HEK293 (cell line): ENCODE data around the gene PTP4A1.

Source experiments
- CTCF ChIA-PET: fragments of 350-600 bp; formaldehyde crosslinking; extraction: SDS; loops from one replicate; lab custom pipeline; 2021; ENCODE audit warnings: antibody characterized with exemption; lab: Yijun Ruan, JAX
- POLR2A ChIA-PET: fragments of 300-600 bp; formaldehyde crosslinking; extraction: SDS; loops from one replicate; lab custom pipeline; 2020; ENCODE audit warnings: antibody characterized with exemption, inconsistent platforms; lab: Yijun Ruan, JAX
- H3K27ac ChIP-seq: fragments of 200-500 bp; sonication (Bioruptor generic); 2 replicates; pipeline ENCODE4 v1.5.1; 2014; ENCODE audit warnings: low read depth, low read length, control low read depth, inconsistent platforms; ENCODE audit errors: extremely low read depth
- H3K36me3 ChIP-seq, 2 experiments: fragments of 200-500 bp in 1 of 2; sonication (Bioruptor generic) in 1 of 2; 1 replicate in 1 of 2; 2 replicates in 1 of 2; pipeline ENCODE4 v1.5.1; 2014 to 2017; ENCODE audit warnings: inconsistent platforms in 2 of 2, low read length in 2 of 2; ENCODE audit not compliant: control insufficient read depth in 2 of 2, insufficient read depth in 1 of 2
- H3K4me1 ChIP-seq: fragments of 200-500 bp; sonication (Bioruptor generic); 2 replicates; pipeline ENCODE4 v1.5.1; 2014; ENCODE audit warnings: mild to moderate bottlenecking, low read length, inconsistent platforms; ENCODE audit not compliant: control insufficient read depth, insufficient read depth
- H3K4me3 ChIP-seq: 2 replicates; pipeline ENCODE4 v1.5.1; 2011; ENCODE audit warnings: low read depth, mild to moderate bottlenecking, control low read depth, low read length, moderate library complexity
- H3K9me3 ChIP-seq: fragments of 200-500 bp; sonication (Bioruptor generic); 2 replicates; pipeline ENCODE4 v1.5.1; 2014; ENCODE audit warnings: low read depth, low read length, inconsistent platforms; ENCODE audit not compliant: control insufficient read depth, insufficient read depth
- HOXA7 ChIP-seq: sonication (generic); formaldehyde crosslinking; IDR thresholded peaks from 2 replicates; pipeline ENCODE4 v1.8.1; 2022; ENCODE audit warnings: missing genetic modification reagents, borderline replicate concordance
- KLF17 ChIP-seq: fragments of 450-650 bp; formaldehyde crosslinking; IDR thresholded peaks from 2 replicates; pipeline ENCODE4 v1.5.1; 2016; ENCODE audit warnings: missing biosample characterization, missing genetic modification characterization
- ZBTB10 ChIP-seq: fragments of 450-650 bp; formaldehyde crosslinking; IDR thresholded peaks from 2 replicates; pipeline ENCODE4 v1.5.1; 2016; ENCODE audit warnings: missing biosample characterization, missing genetic modification characterization
- ZBTB20 ChIP-seq: fragments of 450-650 bp; formaldehyde crosslinking; IDR thresholded peaks from 2 replicates; pipeline ENCODE4 v1.5.1; 2016; ENCODE audit warnings: missing biosample characterization, missing genetic modification characterization
- ZEB2 ChIP-seq: fragments of 450-650 bp; formaldehyde crosslinking; IDR thresholded peaks from 2 replicates; pipeline ENCODE4 v1.5.1; 2016; ENCODE audit warnings: missing biosample characterization, missing genetic modification characterization
- ZNF146 ChIP-seq: fragments of 450-650 bp; formaldehyde crosslinking; IDR thresholded peaks from 2 replicates; pipeline ENCODE4 v1.5.1; 2016; ENCODE audit warnings: missing biosample characterization, missing genetic modification characterization
- ZNF18 ChIP-seq: fragments of 450-650 bp; formaldehyde crosslinking; IDR thresholded peaks from 2 replicates; pipeline ENCODE4 v1.5.1; 2016; ENCODE audit warnings: missing biosample characterization, missing genetic modification characterization
- ZNF23 ChIP-seq: fragments of 450-650 bp; formaldehyde crosslinking; IDR thresholded peaks from 2 replicates; pipeline ENCODE4 v1.5.1; 2016; ENCODE audit warnings: missing biosample characterization, missing genetic modification characterization, borderline replicate concordance
- ZNF280C ChIP-seq: fragments of 450-650 bp; formaldehyde crosslinking; IDR thresholded peaks from 2 replicates; pipeline ENCODE4 v1.5.1; 2016; ENCODE audit warnings: missing biosample characterization, missing genetic modification characterization
- ZNF324 ChIP-seq: fragments of 450-650 bp; formaldehyde crosslinking; IDR thresholded peaks from 2 replicates; pipeline ENCODE4 v1.5.1; 2016; ENCODE audit warnings: missing biosample characterization, missing genetic modification characterization
- ZNF341 ChIP-seq: fragments of 450-650 bp; formaldehyde crosslinking; IDR thresholded peaks from 2 replicates; pipeline ENCODE4; 2016; ENCODE audit warnings: low read depth, missing biosample characterization, missing genetic modification characterization
- ZNF362 ChIP-seq: fragments of 450-650 bp; formaldehyde crosslinking; IDR thresholded peaks from 2 replicates; pipeline ENCODE4 v1.5.1; 2016; ENCODE audit warnings: missing biosample characterization, missing genetic modification characterization
- ZNF391 ChIP-seq: fragments of 450-650 bp; formaldehyde crosslinking; IDR thresholded peaks from 2 replicates; pipeline ENCODE4 v1.5.1; 2016; ENCODE audit warnings: low read depth, missing biosample characterization, missing genetic modification characterization, borderline replicate concordance
- ZNF518A ChIP-seq: fragments of 450-650 bp; formaldehyde crosslinking; conservative IDR thresholded peaks from 2 replicates; pipeline ENCODE4 v1.5.1; 2016; ENCODE audit warnings: low read depth, missing biosample characterization, missing genetic modification characterization
- ZNF639 ChIP-seq: fragments of 450-650 bp; formaldehyde crosslinking; IDR thresholded peaks from 2 replicates; pipeline ENCODE4 v1.5.1; 2016; ENCODE audit warnings: missing biosample characterization, missing genetic modification characterization

The PTP4A1 gene

GRCh38 chr6:63526931-63527330, 45.3 kb upstream of the PTP4A1 start:
- H3K36me3 ChIP-seq = no peaks in the 10 kb centered on the region
- CTCF ChIA-PET = interaction anchor here (0.9 to 1.8 kb wide), 2 partner anchors 47 to 48 kb away, joined by 3 to 4 read pairs; no protein-coding TSS in a partner anchor

GRCh38 chr6:63527658-63528514, 44.4 kb upstream of the PTP4A1 start:
- POLR2A ChIA-PET = no interaction called here
- peaks cover 4% of the 10 kb centered on the region; the same call in 1 of the 2 replicates for H3K4me1 ChIP-seq
- no peak overlapping the region for H3K4me3 ChIP-seq
- CTCF ChIA-PET = interaction anchor here (0.9 kb wide), 1 partner anchor 46 kb away, joined by 3 read pairs; no protein-coding TSS in a partner anchor
- H3K36me3 ChIP-seq = no peaks in the 10 kb centered on the region
- H3K27ac ChIP-seq = peak overlapping the region; percentile 7; the same call in 1 of the 2 replicates
- H3K9me3 ChIP-seq = no peaks in the 10 kb centered on the region
- TF ChIP-seq ZNF146 (tag by site-specific recombination) = no peak
- peak; percentile 44; the same call in 1 of the 2 replicates for TF ChIP-seq ZNF639
- TF ChIP-seq ZNF23 (tag by site-specific recombination) = no peak
- TF ChIP-seq ZNF391 (tag by site-specific recombination) = no peak
- no peak; the same call in 1 of the 2 replicates for TF ChIP-seq ZNF518A (tag by site-specific recombination)
- no peak for TF ChIP-seq HOXA7 (CRISPR knock-in tag)
- no peak for TF ChIP-seq ZBTB20 (tag by site-specific recombination)
- TF ChIP-seq ZNF280C = no peak
- TF ChIP-seq ZNF18 = no peak
- TF ChIP-seq ZEB2 (tag by site-specific recombination) = peak; percentile 95
- TF ChIP-seq ZNF362 (tag by site-specific recombination) = no peak
- no peak for TF ChIP-seq ZBTB10 (tag by site-specific recombination)
- 0 out of 2 replicates have a peak, but pooled peaks have one; percentile 23 for TF ChIP-seq KLF17 (tag by site-specific recombination)

More at GRCh38 chr6:63526931-63527330, 45.3 kb upstream of the PTP4A1 start:
- Histone ChIP-seq H3K9me3 (no peaks in the 10 kb centered on the region), H3K27ac (no peak overlapping the region)
- POLR2A ChIA-PET = no interaction called here
- TF ChIP-seq ZBTB20 (tag by site-specific recombination) = no peak
- no peak for TF ChIP-seq ZNF341 (tag by site-specific recombination)
- no peak for TF ChIP-seq ZNF324
- TF ChIP-seq, all 188 proteins: peak for 0
- Histone ChIP-seq H3K4me3 (no peak overlapping the region), H3K4me1 (peaks cover 4% of the 10 kb centered on the region; the same call in 1 of the 2 replicates)
